Measurements from ENCODE around the gene FXYD1.
"Not testable (repeated sequence)": the region's sequence is repeated elsewhere in the genome, so short reads cannot be mapped to it uniquely, and the experiment has no call there.

Gene FXYD1

DNA sequence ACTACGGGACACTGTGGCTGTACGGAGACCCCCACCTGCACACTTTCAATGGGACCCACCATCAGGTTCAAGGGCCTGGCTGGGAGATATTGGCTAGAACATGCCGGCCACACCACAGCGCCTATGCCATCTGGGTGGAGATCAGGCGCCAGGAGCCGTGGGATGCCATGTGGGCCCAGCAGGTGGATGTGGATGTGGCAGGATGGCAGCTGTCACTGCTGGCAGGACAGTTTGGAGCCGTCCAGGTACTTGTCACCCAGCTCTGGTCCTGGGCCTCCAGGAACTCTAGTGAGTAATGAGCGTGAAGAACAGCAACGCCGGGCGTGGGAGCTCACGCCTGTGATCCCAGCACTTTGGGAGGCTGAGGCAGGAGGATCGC, 38.7 kb upstream of the FXYD1 start:
- Histone ChIP-seq H3K4me3 (ENCODE audit: low read length in 2 of 2) (no peak overlapping the region), H3K27ac (ENCODE audit: low read length) (no peak overlapping the region), H3K4me1 (ENCODE audit: control insufficient read depth, insufficient read depth, low read length) (no peaks in the 10 kb centered on the region), H3K36me3 (ENCODE audit: control insufficient read depth in 2 of 2, insufficient read depth in 2 of 2, low read length in 2 of 2) (no peaks in the 10 kb centered on the region), H3K9ac (ENCODE audit: low read length in 2 of 2) (no peak overlapping the region), H3K27me3 (ENCODE audit: control insufficient read depth in 1 of 2, insufficient read depth in 2 of 2, low read length in 2 of 2) (no peaks in the 10 kb centered on the region), H3K9me3 (ENCODE audit: control insufficient read depth in 2 of 2, low read length in 2 of 2) (no peaks in the 10 kb centered on the region)

DNA sequence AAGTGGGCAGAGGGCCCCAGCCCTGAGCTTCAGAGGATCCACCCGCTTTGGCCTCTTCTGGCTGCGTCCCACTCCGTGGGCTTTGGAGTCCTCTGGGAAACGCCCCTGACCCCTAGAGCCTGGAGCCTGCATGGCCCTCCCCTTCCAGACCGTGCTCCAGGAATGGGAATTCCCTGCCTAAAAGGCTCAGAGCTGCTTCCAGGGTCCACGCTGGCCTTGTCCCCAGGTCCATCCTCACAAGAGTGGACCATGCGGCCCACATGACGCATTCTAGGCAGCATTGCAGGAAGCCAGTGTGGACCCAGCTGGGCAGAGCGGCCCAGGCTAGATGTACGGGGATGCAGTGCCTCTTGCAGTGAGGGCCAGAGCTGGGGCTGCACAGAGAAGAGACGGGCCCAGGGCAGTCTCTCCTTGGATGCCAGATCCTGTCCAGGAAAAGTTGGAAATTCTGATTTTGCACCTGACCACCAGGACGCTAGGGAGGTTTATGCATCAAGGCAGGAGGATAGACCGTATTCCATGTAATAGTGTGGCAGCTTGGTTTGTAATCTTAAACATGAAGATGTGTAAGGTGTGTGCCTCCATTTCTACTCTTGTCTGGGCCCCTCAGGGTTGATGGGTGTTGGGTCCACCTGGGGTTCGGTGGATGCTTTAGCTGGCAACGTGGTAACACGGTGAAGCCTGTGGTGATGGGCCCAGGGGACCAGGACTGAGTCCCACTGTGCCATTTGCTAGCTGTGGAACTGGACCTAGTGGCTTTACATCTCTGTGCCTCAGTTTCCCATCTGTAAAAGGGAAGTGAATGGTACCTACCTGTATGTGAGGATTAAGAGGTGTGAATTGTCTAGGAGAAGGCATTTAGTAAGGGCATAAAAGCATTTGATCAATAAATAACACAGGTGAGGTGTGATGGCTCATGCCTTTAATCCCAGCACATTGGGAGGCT, 37.8 kb upstream of the FXYD1 start:
- Histone ChIP-seq H3K9ac (ENCODE audit: low read length in 2 of 2) (no peak overlapping the region), H3K36me3 (ENCODE audit: control insufficient read depth in 2 of 2, insufficient read depth in 2 of 2, low read length in 2 of 2) (no peaks in the 10 kb centered on the region), H3K27me3 (ENCODE audit: control insufficient read depth in 1 of 2, insufficient read depth in 2 of 2, low read length in 2 of 2) (no peaks in the 10 kb centered on the region), H3K9me3 (ENCODE audit: control insufficient read depth in 2 of 2, low read length in 2 of 2) (no peaks in the 10 kb centered on the region), H3K4me3 (ENCODE audit: low read length in 2 of 2) (no peak overlapping the region), H3K4me1 (ENCODE audit: control insufficient read depth, insufficient read depth, low read length) (no peaks in the 10 kb centered on the region), H3K27ac (ENCODE audit: low read length) (no peak overlapping the region)

DNA sequence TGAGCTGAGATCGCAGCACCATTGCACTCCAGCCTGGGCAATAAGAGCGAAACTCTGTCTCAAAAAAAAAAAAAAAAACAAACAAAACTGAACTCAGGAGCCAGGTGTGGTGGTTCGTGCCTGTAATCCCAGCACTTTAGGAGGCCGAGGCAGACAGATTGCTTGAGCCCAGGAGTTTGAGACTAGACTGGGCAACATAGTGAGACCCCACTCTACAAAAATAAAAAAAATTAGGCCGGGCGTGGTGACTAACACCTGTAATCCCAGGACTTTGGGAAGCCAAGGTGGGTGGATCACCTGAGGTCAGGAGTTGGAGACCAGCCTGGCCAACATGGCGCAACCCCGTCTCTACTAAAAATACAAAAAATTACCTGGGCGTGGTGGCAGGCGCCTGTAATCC, 36.7 kb upstream of the FXYD1 start:
- H3K36me3 ChIP-seq (ENCODE audit: control insufficient read depth in 2 of 2, insufficient read depth in 2 of 2, low read length in 2 of 2); H3K4me3 ChIP-seq (ENCODE audit: low read length in 2 of 2); H3K9me3 ChIP-seq (ENCODE audit: control insufficient read depth in 2 of 2, low read length in 2 of 2); H3K9ac ChIP-seq (ENCODE audit: low read length in 2 of 2); H3K4me1 ChIP-seq (ENCODE audit: control insufficient read depth, insufficient read depth, low read length); H3K27me3 ChIP-seq (ENCODE audit: control insufficient read depth in 1 of 2, insufficient read depth in 2 of 2, low read length in 2 of 2); H3K27ac ChIP-seq (ENCODE audit: low read length): not testable (repeated sequence)

DNA sequence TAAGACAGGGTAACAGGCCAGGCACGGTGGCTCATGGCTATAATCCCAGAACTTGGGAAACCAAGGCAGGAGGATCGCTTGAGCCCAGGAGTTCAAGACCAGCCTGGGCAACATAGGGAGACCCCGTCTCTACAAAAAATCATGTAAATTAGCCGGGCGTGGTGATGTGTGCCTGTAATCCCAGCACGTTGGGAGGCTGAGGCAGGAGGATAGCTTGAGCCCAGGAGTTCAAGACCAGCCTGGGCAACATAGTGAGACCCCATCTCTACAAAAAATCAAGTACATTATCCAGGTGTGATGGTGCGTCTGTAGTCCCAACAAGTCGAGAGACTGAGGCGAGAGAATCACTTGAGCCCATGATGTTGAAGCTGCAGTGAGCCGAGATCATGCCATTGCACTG, 35.0 kb upstream of the FXYD1 start:
- not testable (repeated sequence) for H3K36me3 ChIP-seq (ENCODE audit: control insufficient read depth in 2 of 2, insufficient read depth in 2 of 2, low read length in 2 of 2); H3K27me3 ChIP-seq (ENCODE audit: control insufficient read depth in 1 of 2, insufficient read depth in 2 of 2, low read length in 2 of 2); H3K27ac ChIP-seq (ENCODE audit: low read length); H3K4me3 ChIP-seq (ENCODE audit: low read length in 2 of 2); H3K4me1 ChIP-seq (ENCODE audit: control insufficient read depth, insufficient read depth, low read length); H3K9ac ChIP-seq (ENCODE audit: low read length in 2 of 2); H3K9me3 ChIP-seq (ENCODE audit: control insufficient read depth in 2 of 2, low read length in 2 of 2)

DNA sequence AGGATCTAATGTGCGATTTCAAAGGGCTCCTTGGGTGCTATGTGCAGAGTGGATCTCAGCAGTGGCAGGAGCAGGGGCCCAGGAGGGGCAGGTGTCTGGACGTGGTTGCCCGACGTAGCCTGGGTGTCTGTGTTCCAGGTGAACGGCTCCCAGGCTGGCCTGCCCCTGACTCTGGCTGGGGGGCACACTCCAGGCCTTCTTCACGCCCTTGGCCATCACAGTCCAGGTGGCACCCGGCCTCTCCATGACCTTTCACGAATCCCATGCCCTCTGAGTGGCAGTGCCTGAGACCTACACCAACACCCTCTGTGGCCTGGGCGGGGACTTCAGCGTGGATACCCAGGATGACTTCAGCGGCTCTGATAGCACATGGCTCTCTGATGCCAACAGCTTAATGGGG, 34.3 kb upstream of the FXYD1 start:
- Histone ChIP-seq H3K9me3 (ENCODE audit: control insufficient read depth in 2 of 2, low read length in 2 of 2) (no peaks in the 10 kb centered on the region), H3K9ac (ENCODE audit: low read length in 2 of 2) (no peak overlapping the region), H3K36me3 (ENCODE audit: control insufficient read depth in 2 of 2, insufficient read depth in 2 of 2, low read length in 2 of 2) (no peaks in the 10 kb centered on the region), H3K4me3 (ENCODE audit: low read length in 2 of 2) (no peak overlapping the region), H3K4me1 (ENCODE audit: control insufficient read depth, insufficient read depth, low read length) (no peaks in the 10 kb centered on the region), H3K27me3 (ENCODE audit: control insufficient read depth in 1 of 2, insufficient read depth in 2 of 2, low read length in 2 of 2) (peaks cover 0 to 3% of the 10 kb centered on the region in 2 donors), H3K27ac (ENCODE audit: low read length) (no peak overlapping the region)

DNA sequence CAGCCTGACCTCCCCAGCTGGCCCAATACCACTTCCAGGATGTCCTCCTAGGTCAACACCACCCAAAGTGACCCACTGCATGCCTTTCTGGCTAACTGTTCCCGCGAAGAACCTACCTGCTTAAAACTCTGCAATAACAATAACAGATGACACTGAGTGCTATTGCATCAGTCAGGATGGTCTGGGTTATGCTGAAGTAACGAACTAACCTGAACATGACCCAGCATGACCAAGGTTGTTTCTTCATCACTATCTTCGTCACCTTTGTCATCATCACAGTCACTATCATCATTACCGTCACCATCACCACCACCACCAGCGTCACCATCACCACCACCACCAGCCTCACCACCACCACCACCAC, 33.6 kb upstream of the FXYD1 start:
- H3K4me3 ChIP-seq (ENCODE audit: low read length in 2 of 2): no peak overlapping the region
- no peaks in the 10 kb centered on the region for H3K36me3 ChIP-seq (ENCODE audit: control insufficient read depth in 2 of 2, insufficient read depth in 2 of 2, low read length in 2 of 2)
- H3K9ac ChIP-seq (ENCODE audit: low read length in 2 of 2): no peak overlapping the region

DNA sequence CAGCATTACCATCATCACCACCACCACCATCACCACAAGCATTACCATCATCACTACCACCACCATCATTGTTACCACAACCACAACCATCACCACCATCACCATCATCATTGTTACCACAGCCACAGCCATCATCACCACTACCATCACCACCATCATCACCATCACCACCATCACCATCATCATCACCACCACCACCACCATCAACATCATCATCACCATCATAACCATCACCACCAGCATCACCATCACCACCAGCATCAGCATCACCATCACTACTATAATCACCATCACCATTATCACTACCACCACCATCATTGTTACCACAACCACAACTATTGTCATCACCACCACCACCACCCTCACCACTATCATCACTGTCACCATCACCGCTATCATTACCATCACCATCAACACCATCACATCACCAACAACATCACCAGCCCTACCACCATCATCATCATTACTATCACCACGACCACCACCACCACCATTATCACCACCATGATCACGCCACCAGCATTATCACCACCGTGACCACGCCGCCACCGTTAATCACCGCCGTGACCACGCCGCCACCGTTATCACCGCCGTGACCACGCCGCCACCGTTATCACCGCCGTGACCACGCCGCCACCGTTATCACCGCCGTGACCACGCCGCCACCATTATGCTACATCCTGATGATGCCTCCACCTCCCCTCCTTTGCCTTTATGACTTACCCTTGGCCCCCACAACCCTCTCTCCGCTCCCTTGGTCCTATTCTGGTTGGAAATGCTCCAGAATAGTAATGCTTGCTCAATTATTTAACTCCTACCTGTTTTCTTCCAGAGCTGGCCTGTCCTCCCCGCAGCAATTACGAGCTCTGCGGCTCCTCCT, 33.0 kb upstream of the FXYD1 start:
- Histone ChIP-seq H3K27ac (ENCODE audit: low read length) (no peak overlapping the region), H3K9ac (ENCODE audit: low read length in 2 of 2) (no peak overlapping the region), H3K9me3 (ENCODE audit: control insufficient read depth in 2 of 2, low read length in 2 of 2) (no peaks in the 10 kb centered on the region), H3K36me3 (ENCODE audit: control insufficient read depth in 2 of 2, insufficient read depth in 2 of 2, low read length in 2 of 2) (no peaks in the 10 kb centered on the region), H3K27me3 (ENCODE audit: control insufficient read depth in 1 of 2, insufficient read depth in 2 of 2, low read length in 2 of 2) (peaks cover 0 to 3% of the 10 kb centered on the region in 2 donors), H3K4me3 (ENCODE audit: low read length in 2 of 2) (no peak overlapping the region), H3K4me1 (ENCODE audit: control insufficient read depth, insufficient read depth, low read length) (no peaks in the 10 kb centered on the region)

More for the DNA sequence above, 33.6 kb upstream of the FXYD1 start:
- H3K4me1 ChIP-seq (ENCODE audit: control insufficient read depth, insufficient read depth, low read length): no peaks in the 10 kb centered on the region
- no peak overlapping the region for H3K27ac ChIP-seq (ENCODE audit: low read length)
- H3K27me3 ChIP-seq (ENCODE audit: control insufficient read depth in 1 of 2, insufficient read depth in 2 of 2, low read length in 2 of 2): peaks cover 0 to 3% of the 10 kb centered on the region in 2 donors
- H3K9me3 ChIP-seq (ENCODE audit: control insufficient read depth in 2 of 2, low read length in 2 of 2): no peaks in the 10 kb centered on the region

DNA sequence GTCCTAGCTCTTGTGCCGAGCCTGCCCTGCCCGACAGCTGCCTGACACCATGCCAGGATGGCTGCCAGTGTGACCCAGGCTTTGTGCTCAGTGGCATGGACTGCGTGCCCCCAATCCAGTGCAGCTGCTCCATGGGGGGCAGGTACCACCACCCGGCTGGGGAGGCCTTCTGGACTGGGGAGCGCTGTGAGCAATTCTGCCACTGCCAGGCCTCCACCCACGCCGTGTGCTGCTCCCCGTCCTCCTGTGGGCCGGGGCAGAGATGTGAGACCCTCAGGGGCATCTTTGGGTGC, 32.4 kb upstream of the FXYD1 start:
- H3K27ac ChIP-seq (ENCODE audit: low read length): no peak overlapping the region

DNA sequence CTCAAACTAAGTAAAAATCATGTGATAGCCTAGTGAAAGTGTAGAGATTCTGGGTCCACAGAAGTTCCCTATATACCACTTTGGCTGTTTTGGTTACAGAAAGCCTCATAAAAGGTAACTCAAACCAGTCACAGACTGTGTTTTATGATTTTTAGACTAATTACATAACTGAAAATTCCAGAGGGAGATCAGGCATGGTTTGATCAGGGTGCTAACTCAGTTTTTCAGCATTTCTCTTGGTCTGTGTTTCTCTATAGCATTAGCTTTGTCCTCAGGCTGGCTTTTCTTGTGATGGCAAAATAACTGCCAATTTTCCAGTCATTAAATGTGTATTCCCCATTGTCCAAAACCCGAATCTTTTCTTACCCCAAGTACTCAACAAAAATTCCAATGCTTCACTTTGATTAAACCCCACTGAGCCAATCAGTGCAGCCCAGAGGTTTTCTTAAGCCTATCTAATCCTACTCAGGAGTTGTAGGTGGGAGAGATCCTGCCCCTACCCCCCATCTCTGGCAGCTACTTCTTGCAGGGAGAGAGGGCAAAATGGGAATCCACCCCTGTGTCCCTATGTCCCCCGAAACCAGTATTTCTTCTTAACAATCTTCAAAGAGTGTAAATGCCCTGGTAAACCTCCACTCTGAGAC, 31.6 kb upstream of the FXYD1 start:
- H3K36me3 ChIP-seq (ENCODE audit: control insufficient read depth in 2 of 2, insufficient read depth in 2 of 2, low read length in 2 of 2): no peaks in the 10 kb centered on the region
- no peak overlapping the region for H3K4me3 ChIP-seq (ENCODE audit: low read length in 2 of 2)
- H3K27me3 ChIP-seq (ENCODE audit: control insufficient read depth in 1 of 2, insufficient read depth in 2 of 2, low read length in 2 of 2): peaks cover 0 to 3% of the 10 kb centered on the region in 2 donors
- H3K9ac ChIP-seq (ENCODE audit: low read length in 2 of 2): no peak overlapping the region
- no peaks in the 10 kb centered on the region for H3K9me3 ChIP-seq (ENCODE audit: control insufficient read depth in 2 of 2, low read length in 2 of 2)
- H3K4me1 ChIP-seq (ENCODE audit: control insufficient read depth, insufficient read depth, low read length): no peaks in the 10 kb centered on the region
- H3K27ac ChIP-seq (ENCODE audit: low read length): no peak overlapping the region

More for the DNA sequence above, 32.4 kb upstream of the FXYD1 start:
- peaks cover 0 to 3% of the 10 kb centered on the region in 2 donors for H3K27me3 ChIP-seq (ENCODE audit: control insufficient read depth in 1 of 2, insufficient read depth in 2 of 2, low read length in 2 of 2)
- no peaks in the 10 kb centered on the region for H3K4me1 ChIP-seq (ENCODE audit: control insufficient read depth, insufficient read depth, low read length)
- no peak overlapping the region for H3K4me3 ChIP-seq (ENCODE audit: low read length in 2 of 2)
- H3K9me3 ChIP-seq (ENCODE audit: control insufficient read depth in 2 of 2, low read length in 2 of 2): no peaks in the 10 kb centered on the region
- no peaks in the 10 kb centered on the region for H3K36me3 ChIP-seq (ENCODE audit: control insufficient read depth in 2 of 2, insufficient read depth in 2 of 2, low read length in 2 of 2)
- no peak overlapping the region for H3K9ac ChIP-seq (ENCODE audit: low read length in 2 of 2)

DNA sequence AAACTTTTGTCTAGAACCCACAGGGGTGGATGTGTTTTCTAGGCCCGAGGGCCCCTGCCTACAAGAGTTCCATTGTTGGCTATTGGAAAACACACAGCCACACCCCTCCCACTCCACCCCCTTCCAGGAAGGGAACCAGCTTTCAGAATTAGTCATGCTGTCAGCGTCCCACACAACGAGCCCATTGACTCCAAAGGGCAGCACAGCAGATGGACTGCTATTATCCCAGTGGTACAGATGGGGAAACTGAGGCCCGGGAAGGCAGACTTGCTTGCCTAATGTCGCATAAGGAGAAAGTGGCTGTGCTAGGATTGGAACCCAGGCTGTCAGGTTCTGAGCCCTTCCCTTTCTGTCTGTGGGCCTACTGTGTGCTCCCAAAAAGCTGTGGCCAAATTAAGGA, 31.1 kb upstream of the FXYD1 start:
- no peak overlapping the region for H3K27ac ChIP-seq (ENCODE audit: low read length)
- no peak overlapping the region for H3K9ac ChIP-seq (ENCODE audit: low read length in 2 of 2)
- peaks cover 0 to 3% of the 10 kb centered on the region in 2 donors for H3K27me3 ChIP-seq (ENCODE audit: control insufficient read depth in 1 of 2, insufficient read depth in 2 of 2, low read length in 2 of 2)
- H3K4me3 ChIP-seq (ENCODE audit: low read length in 2 of 2): no peak overlapping the region
- no peaks in the 10 kb centered on the region for H3K36me3 ChIP-seq (ENCODE audit: control insufficient read depth in 2 of 2, insufficient read depth in 2 of 2, low read length in 2 of 2)
- no peaks in the 10 kb centered on the region for H3K9me3 ChIP-seq (ENCODE audit: control insufficient read depth in 2 of 2, low read length in 2 of 2)
- H3K4me1 ChIP-seq (ENCODE audit: control insufficient read depth, insufficient read depth, low read length): no peaks in the 10 kb centered on the region

All from stomach smooth muscle (tissue), 2 donors.